NCI-H2171 treated with DMSO at 0.1 percent for 48 hours (cell line): ENCODE data around the gene MOG.
A peak's percentile ranks its signal among the peaks of the same experiment; 100 is the strongest.

Source experiments
- DNase-seq: peaks from one replicate; lab custom pipeline; 2025; lab: John Stamatoyannopoulos, UW

Gene MOG

DNA sequence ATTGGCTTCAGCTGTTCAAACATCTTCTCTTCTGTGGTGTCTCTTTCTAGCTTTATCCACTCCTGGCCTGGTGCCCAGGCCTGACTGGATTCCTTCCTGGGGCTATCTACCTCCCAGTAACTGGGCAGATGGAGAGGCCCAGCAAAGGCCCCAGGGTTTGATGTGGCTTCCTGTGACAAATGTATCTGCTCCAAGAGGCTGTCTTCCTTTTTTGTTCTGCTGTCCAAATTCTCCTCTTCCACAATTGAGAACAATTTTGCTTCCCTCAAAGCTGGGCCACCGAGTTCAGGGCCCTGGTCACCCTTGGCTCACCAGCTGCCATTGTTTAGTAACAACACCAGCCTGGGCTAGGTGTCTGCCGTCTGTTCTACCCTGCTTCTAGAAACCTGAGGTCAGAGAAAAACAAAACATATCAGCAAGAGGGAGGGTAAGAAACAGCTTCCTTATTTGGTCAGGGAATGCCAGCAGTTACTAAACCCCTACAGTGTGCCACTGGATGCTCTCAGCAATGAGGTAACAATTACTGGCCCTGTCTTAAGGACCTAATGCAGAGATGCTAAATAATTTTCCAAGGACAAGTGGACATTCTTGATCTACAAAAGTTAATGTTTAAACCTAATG lies 20.2 kb downstream of the MOG start:
- DNase-seq: no peak

DNA sequence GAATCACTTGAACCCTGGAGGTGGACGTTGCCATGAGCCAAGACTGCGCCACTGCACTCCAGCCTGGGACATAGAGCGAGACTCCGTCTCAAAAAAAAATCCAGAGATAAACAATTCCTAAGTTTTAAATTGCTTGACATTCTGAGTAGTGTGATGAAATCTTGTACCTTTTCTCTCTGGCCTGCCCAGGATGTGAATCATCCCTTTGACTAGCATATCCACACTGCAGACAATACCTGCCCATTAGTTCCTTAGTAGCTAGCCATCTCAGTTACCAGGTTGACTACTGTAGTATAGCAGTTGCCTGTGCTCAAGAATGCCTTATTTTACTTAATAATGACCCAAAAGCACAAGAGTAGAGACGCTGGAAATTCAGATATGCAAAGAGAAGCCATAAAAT lies 21.2 kb downstream of the MOG start:
- DNase-seq: no peak

DNA sequence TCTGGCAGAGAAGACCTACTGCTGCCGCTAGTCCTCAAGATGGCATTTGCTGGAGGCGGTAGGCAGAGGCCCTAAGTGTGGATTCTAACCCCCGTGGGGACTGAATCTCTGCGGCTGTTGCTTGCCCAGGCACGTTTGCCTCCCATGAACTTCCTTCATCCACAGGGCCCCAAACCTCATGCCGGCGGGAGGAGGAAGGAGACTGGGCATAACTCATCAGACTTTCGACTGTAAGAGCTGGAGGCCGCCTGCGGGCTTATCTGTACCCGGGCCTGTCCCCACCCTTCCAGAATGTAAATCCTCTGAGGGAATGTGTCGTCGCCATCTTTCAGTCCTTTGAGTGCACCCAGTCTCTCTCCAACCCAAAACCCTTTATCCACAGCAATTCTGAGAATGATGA lies 23.1 kb downstream of the MOG start:
- no peak for DNase-seq

DNA sequence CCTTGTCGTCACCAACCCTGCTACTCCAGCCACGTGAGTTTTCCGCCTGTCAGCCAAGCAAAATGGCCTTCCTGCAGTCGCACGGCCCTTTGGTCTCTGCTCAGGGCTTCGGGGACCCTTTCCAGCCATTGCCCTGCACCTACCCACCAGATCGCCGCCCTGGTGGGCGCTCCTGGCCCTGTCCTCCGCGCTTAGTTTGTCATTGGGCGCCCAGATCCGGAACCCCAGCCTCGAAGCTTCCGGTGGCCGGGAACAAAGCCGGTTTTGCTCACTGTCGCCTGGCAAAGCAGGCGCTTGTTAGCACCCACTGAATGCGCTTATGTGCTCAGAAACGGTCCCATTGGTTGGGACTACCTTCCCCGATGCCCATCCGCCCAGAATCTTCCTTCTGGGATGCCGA lies 23.5 kb downstream of the MOG start:
- DNase-seq: no peak

DNA sequence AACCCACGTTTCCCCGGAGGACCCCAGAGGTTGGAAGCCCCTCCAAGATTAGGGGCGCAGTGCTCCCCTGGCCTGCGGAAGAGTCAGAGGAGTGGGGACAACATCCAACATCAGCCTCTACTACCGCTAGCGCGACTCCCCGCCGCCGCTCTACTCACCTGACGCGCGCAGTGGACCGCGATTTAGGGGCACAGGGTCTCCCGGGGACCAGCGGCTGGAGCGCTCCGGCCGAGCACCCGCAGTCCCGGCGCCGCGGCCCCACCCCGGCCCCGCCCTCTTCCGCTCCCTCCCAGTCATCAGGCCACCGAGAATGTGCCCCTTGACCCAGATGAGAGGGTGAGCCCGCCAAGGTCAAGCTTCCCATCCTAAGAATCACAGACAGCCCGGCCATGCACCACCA lies 24.0 kb downstream of the MOG start, which contains the start of gene ZFP57:
Gene ZFP57 (minus strand): TSS at position 249 of the 400 bp plus-strand sequence. CDS start 4,149 bp downstream, outside the sequence.
- DNase-seq: no peak

DNA sequence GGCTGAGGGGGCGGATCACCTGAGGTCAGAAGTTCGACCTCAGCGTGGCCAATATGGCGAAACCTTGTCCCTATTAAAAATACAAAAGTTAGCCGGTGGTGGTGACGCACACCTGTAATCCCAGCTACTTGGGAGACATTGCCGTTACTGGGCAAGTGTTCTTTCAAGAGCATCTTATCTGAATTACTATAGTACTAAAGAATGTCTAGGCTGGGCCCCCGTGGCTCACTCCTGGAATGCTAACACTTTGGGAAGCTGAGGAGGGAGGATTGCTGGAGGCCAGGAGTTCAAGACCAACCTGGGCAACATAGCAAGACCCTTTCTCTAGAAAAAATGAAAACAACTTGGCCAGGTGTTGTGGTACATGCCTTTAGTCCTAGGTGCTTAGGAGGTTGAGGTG lies 24.9 kb downstream of the MOG start:
- no peak for DNase-seq

DNA sequence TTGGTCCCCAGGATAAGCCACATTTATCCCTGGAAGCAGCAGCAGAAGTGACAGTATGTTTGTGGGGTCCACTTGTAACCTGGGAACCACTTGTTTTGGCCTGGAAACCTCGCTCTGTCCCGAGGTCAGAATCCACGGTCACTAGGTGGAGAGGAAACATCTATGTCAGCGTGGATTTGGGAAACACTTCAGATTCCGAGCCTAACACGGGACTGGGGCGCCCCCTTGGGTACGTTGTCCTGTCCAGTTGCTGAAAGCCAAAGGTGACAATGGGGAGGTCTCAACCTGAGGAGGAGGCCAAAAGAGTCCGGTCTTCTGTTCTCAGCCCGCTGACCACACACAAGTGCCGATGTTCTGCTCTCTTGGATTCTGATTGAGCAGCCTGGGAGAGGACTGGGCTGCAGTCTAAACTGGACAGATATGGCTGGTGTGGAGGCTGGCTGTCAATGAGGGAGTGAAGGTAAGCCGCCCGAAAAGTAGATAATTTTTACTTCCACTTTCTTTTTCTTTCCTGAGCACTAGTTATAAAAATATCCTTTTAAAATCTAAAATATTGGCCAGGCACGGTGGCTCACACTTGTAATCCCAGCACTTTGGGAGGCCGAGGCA lies 28.9 kb downstream of the MOG start:
- DNase-seq: no peak

DNA sequence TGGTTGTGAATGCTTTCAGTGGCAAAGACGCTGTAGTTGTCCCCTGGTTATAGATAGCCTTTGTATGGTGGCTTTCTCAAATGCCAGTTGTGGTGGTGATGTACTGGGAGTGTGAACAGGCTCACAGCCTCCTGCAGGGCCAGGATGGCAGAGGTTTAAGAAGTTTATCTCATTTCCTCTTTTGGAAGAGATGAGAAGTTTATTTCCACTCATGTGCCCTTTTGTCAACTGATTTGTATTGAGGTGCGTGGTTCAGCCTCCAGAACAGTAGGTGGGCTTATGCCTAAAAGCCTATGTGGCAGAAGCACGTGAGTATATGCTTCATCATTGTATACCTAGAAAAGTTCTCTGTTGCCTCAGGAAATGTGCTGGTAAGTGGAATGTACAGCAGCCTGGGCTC lies 37.7 kb downstream of the MOG start:
- no peak for DNase-seq

DNA sequence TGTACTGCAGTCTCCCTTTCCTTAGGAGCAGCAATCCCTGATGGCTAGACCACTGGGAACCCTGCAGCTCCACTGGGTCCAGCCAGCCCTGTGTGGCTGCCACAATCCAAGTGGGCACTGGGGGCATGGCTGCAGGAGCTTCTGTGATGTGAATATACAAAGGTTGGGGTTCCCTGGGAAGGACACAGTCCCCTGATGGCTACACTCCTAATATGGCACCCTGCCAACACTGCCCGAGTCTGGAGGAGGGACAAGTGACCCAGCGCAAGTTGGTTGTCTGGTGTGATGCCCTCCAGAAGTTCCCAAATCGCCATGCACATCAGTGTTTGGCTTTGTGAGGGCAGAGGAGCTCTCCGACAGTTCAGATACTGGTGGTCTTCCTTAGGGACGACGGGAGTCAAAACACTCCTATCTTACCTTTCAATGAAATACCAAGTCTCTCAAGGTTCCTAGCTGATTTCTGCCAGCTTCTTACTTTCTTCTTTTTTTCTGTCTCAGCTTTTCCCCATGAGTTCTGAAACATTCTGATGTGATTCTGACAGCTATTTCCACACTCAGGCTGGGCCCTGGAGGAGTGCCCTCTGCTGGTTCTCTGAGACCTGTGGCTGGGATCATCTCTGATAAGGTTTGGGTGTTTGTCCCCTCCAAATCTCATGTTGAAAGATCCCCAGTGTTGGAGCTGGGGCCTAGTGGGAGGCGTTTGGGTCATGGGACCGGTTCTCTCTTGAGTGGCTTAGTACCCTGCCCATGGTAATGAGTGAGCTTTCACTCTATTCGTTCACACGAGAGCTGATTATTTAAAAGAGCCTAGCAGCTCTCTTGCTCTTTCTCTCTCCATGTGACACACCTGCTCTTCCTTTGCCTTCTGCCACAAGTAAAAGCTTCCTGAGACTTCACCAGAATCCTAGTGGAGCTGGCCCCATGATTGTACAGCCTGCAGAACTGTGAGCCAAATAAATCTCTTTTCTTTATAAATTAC lies 39.5 kb downstream of the MOG start:
- no peak for DNase-seq

DNA sequence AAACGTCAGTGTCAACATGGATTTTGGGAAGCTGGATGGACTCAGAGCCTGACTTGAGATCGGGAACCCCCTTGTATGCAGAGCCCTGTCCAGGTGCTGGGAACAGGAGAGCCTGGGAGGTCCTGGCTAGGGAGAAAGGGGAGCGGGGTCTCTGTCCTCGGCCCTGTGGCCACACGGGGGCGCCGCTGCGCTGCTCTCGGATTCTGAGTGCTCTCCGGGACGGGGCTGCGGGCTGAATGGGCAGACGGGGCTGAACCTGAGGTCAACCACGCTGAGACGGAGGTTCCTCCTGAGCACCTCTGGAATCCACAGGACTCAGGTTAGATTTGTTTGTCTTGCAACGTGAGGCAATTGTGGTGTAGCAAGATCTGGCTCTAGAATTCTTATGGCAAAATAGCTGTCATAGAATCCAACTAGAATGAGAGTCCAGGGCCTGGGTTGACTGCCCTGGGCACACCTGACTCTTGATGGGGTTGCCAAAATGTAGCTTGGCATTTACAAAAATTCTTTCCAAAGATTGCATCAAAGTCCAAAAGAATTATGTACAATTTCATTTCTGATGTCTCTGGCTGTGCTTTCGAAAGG lies 45.7 kb downstream of the MOG start:
- DNase-seq: no peak

DNA sequence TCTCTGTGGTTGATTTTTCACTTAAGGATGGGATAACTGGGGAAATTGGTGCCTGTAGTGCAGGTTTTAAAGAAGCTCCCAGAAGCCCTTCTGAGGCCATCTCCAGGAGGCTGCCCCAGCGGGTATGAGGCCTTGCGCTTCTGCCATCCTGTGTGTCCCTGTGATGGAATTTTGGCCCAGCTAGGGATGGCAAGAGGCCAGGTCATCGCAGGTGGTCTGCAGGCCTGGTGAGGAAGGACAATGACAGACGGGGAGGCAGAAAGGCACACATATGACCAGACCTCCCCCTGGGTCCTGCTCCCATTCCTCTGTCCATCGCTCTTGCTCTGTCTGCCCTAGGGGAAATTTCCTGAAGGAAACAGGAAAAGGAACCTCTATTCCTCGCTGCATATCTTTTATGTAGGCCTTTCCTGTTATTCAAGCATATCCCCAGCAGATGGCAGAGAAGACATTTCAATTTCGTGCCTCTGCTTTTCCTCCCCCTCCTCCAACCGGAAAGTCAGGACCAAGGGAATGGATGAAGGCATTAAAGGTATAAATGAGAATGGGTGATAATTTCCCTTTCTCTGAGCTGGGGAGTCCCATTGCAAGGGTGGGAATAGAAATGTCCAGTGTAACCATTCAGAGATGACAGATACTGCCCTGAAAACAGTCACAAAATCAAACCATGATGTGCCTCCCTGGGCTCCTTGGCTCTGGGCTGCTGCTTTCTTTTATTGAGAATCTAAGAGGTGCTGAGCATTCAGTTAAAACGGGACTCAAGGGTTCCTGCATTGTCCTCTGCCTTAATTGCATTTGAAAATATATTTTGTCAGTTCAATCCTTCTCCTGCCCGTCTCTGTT lies 48.7 kb downstream of the MOG start:
- peak; percentile 15 for DNase-seq

DNA sequence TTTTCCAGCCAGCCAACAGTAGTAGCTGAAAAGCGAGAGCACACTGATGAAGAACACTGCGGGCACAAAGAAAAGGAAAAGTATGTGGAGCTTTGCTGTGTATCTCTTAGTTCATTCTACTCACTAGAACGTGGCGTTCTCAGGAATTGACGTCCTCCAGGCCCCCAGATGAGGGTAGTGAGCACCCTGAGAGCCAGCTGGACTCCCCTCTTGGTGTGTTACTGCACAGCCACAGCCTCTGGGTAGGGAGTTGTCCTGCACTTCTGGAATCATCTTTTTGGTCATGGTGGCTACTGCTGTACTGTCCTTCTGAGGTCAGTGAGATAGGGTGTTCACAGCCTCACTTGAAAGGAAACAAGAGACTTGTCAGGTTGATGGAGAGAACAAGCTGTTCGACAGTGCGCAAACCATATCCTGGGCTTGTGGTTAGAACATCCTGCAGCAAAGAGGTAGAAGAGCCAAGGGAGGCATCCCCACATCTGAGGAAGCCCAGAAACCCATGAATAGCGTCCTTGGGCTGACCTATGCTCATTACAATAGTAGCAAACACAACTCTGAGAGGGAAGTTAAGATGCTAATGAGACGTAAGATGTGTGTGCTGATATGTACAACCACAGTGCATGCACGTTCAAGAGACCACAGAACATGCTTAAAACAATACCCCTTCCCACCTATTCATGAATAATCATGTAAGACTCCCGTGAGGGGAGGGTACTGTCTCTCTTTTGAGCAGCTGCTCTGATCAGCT lies 51.7 kb downstream of the MOG start:
- no peak for DNase-seq

DNA sequence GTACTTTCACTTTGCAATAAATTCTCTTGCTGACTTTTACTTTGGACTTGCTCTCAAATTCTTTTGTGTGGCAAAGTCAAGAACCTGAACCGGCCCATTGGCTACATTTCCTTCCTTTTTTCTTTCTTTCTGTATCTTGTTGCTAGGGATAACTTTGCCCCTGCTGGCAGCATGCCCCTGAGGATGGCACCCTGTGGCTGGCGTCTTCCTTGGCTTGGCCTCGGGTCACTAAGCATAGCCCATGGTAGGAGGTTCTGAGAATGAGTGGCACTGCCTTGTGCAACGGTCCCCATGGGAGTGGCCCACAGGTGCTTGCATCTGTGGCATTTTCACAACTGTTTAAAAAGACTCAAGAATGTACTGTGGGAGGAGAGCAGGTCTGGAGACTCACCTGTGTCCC lies 52.3 kb downstream of the MOG start:
- no peak for DNase-seq

DNA sequence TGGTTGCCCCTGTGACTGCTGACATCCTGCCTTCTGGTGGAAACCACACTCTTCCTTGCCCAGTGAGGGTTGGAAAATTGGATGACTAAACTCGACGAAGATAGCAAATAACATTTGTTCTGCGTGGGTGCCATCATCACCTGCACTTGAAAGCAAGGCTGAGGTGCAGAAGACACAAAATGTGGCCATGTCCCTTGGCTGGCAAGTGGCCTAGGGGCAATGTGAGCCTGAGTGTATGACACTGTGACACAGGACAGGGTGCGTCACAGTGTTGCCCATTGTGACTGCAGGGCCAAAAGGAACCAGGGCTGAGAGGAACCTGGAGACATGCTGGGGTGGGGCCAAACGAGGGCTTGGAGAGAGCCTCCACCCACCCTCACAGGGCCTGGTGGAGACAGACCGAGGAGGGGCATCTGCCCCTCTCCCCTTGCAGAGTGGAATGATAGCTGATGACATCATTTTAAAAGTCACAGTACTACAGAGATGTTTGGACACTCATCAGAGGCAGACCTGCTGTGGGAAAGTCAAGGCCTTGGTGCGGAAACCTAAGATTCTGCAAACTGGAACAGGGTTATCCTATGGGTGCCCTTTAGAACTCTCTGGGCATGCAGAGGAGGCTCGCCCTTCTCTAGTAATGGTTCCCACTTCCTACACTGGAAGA lies 53.5 kb downstream of the MOG start:
- no peak for DNase-seq

DNA sequence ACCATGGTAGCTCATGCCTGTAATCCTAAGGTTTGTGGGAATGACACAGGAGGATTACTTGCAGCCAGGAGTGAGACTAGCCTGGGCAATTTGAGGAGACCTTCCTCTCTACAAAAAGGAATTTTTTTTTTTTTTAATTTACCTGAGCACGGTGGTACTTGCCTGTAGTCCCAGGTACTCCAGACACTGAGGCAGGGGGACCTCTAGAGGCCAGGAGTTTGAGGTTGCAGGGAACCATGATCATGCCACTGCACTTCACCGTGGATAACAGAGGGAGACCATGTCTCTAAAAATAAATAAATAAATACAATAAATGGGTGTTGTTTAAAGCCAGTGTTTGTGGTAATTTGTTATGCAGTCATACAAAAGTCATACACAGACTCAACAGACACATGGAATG lies 64.0 kb downstream of the MOG start:
- no peak for DNase-seq
